Mesenchymal stem cell (in vitro differentiated cells and primary cell): Measurements from ENCODE around the gene ABCB7. TPM values are rescaled to one million over a fixed set of nuclear protein-coding genes. Genes with fewer than 3 reads are reported as not detected.
"Not testable (repeated sequence)": the region's sequence is repeated elsewhere in the genome, so short reads cannot be mapped to it uniquely, and the experiment has no call there.

ENCODE experiments used
- DNase-seq: peaks from one replicate; pipeline ENCODE4 v3.0.0-alpha.2; 2013
- H2AFZ ChIP-seq: one replicate; pipeline ENCODE4 v1.6.1; 2013; ENCODE audit warnings: low read depth, mild to moderate bottlenecking, control low read depth, inconsistent platforms, low read length, moderate library complexity
- H2AK5ac ChIP-seq: 2 replicates; pipeline ENCODE4 v1.6.1; 2013; ENCODE audit warnings: low read length, moderate library complexity, mild to moderate bottlenecking, inconsistent platforms; ENCODE audit not compliant: severe bottlenecking
- H2BK120ac ChIP-seq: one replicate; pipeline ENCODE4 v1.6.1; 2013; ENCODE audit warnings: low read depth, mild to moderate bottlenecking, inconsistent platforms, low read length, moderate library complexity
- H2BK12ac ChIP-seq, 2 experiments: one replicate each; pipeline ENCODE4 v1.6.1; 2013; ENCODE audit warnings: inconsistent platforms in 2 of 2, low read length in 2 of 2, mild to moderate bottlenecking in 2 of 2, moderate library complexity in 2 of 2, control low read depth in 1 of 2
- H2BK15ac ChIP-seq: one replicate; pipeline ENCODE4 v1.6.1; 2013; ENCODE audit warnings: mild to moderate bottlenecking, low read depth, inconsistent platforms; ENCODE audit not compliant: poor library complexity, severe bottlenecking
- H2BK5ac ChIP-seq: 2 replicates; pipeline ENCODE4 v1.6.1; 2013; ENCODE audit warnings: low read depth, mild to moderate bottlenecking, low read length, control low read depth, inconsistent platforms; ENCODE audit not compliant: poor library complexity, severe bottlenecking
- H3K14ac ChIP-seq, 2 experiments: one replicate each; pipeline ENCODE4 v1.6.1; 2013; ENCODE audit warnings: inconsistent platforms in 2 of 2, low read length in 2 of 2, control low read depth in 1 of 2, mild to moderate bottlenecking in 1 of 2, moderate library complexity in 1 of 2
- H3K18ac ChIP-seq, 2 experiments: one replicate each; pipeline ENCODE4 v1.6.1; 2013; ENCODE audit warnings: inconsistent platforms in 2 of 2, low read length in 2 of 2, control low read depth in 1 of 2, low read depth in 1 of 2, mild to moderate bottlenecking in 1 of 2
- H3K23ac ChIP-seq, 2 experiments: one replicate each; pipeline ENCODE4 v1.6.1; 2013; ENCODE audit warnings: inconsistent platforms in 2 of 2, low read length in 2 of 2, mild to moderate bottlenecking in 2 of 2, moderate library complexity in 2 of 2, control low read depth in 1 of 2
- H3K27ac ChIP-seq: 2 replicates; pipeline ENCODE4 v1.5.1; 2013; ENCODE audit warnings: mild to moderate bottlenecking, moderate library complexity, low read length, control low read depth, inconsistent platforms; ENCODE audit not compliant: poor library complexity, severe bottlenecking
- H3K27me3 ChIP-seq, 2 experiments: 2 replicates each; pipeline versions ENCODE4 v1.6.1 to v1.7.0; 2013; ENCODE audit warnings: low read length in 2 of 2, mild to moderate bottlenecking in 2 of 2, moderate library complexity in 2 of 2, control low read depth in 1 of 2, inconsistent platforms in 1 of 2; ENCODE audit not compliant: control insufficient read depth in 1 of 2, insufficient read depth in 1 of 2
- H3K36me3 ChIP-seq, 2 experiments: 2 replicates each; pipeline versions ENCODE4 v1.6.1 to v1.7.0; 2013; ENCODE audit warnings: low read length in 2 of 2, control low read depth in 1 of 2, inconsistent platforms in 1 of 2, low read depth in 1 of 2, mild to moderate bottlenecking in 1 of 2; ENCODE audit not compliant: insufficient read depth in 2 of 2, control insufficient read depth in 1 of 2
- H3K4ac ChIP-seq, 2 experiments: one replicate each; pipeline ENCODE4 v1.6.1; 2013; ENCODE audit warnings: inconsistent platforms in 2 of 2, low read length in 2 of 2, mild to moderate bottlenecking in 2 of 2, moderate library complexity in 2 of 2, control low read depth in 1 of 2, low read depth in 1 of 2
- H3K4me1 ChIP-seq: 2 replicates; pipeline ENCODE4 v1.6.1; 2013; ENCODE audit warnings: low read depth, low read length, control low read depth; ENCODE audit not compliant: control insufficient read depth, insufficient read depth
- H3K4me2 ChIP-seq: 2 replicates; pipeline ENCODE4 v1.6.1; 2013; ENCODE audit warnings: low read length, mild to moderate bottlenecking, inconsistent platforms; ENCODE audit not compliant: poor library complexity, severe bottlenecking
- H3K4me3 ChIP-seq, 2 experiments: 2 replicates each; pipeline versions ENCODE4 v1.5.1 to v1.7.0; 2013; ENCODE audit warnings: low read length in 2 of 2, mild to moderate bottlenecking in 2 of 2, control low read depth in 1 of 2, low read depth in 1 of 2; ENCODE audit not compliant: insufficient read depth in 1 of 2
- H3K79me1 ChIP-seq: replicated peaks from 2 replicates; pipeline ENCODE4 v1.6.1; 2013; ENCODE audit warnings: mild to moderate bottlenecking, control low read depth, low read length, inconsistent platforms; ENCODE audit not compliant: poor library complexity, severe bottlenecking
- H3K9ac ChIP-seq: 2 replicates; pipeline ENCODE4 v1.7.0; 2013; ENCODE audit warnings: mild to moderate bottlenecking, low read length, moderate library complexity
- H3K9me3 ChIP-seq: 2 replicates; pipeline ENCODE4 v1.7.0; 2013; ENCODE audit warnings: mild to moderate bottlenecking, low read length; ENCODE audit not compliant: control insufficient read depth
- H4K8ac ChIP-seq: one replicate; pipeline ENCODE4 v1.6.1; 2013; ENCODE audit warnings: inconsistent platforms, mild to moderate bottlenecking, low read length, moderate library complexity
- H4K91ac ChIP-seq: one replicate; pipeline ENCODE4 v1.6.1; 2013; ENCODE audit warnings: mild to moderate bottlenecking, low read length, inconsistent platforms
- WGBS: methylation state at CpG from one replicate; pipeline ENCODE4 v1.1.7; 2013; ENCODE audit warnings: mixed read lengths; 5-methylcytosine and 5-hydroxymethylcytosine counted together
- polyA plus RNA-seq, 2 experiments: library from polyadenylated mRNA; stranded (reverse); fragments of 200-250 nt; gene quantifications; one replicate each; pipeline ENCODE4 v1.2.3, GENCODE V29; 2013

ABCB7 gene
- 13.4 TPM for polyA plus RNA-seq (2013, experiment 1 of 2)
- 12.6 TPM for polyA plus RNA-seq (2013, experiment 2 of 2)

DNA sequence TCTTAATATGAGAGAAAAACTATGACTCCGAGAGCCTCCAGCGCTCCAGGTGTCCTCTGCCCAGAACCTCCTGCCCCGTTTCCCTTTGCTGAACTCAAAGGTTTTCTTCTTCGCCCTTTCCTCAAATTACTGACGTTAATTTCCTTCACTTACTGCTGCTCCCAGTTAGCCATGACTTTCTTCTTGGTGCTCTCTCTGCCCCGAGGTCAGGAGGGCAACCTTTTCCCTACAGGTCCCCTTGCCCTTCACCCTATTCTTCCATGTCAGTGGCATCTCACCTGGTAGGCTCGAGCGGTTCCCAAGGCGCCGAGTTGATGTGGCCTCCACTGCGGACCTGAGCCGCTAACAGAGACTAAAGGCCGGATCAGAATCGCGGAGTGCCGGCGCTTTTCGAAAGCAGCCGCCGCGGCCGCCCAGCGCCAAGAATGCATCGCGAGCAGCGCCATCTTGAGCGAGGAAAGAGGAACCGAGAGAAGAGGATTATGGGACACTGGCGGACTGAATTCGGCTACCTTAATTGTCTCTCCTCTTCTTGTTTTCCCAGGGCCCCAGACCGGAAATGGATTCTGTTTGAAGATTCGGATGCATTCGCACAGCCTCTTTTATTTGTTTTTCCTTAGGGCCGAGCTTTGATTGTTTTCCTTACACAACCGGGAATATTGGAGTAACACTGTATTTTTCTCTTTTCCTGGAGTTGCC is at the start of gene ABCB7:
TSS of gene ABCB7 (minus strand) at position 457 of the 699 bp plus-strand sequence. CDS start at position 446, 11 bp downstream.
- H3K27me3 ChIP-seq = no peaks in the 10 kb centered on the region
- peak within 1 kb of the TSS; percentile 77 to 91 for H3K4me3 ChIP-seq
- peak within 1 kb of the TSS; percentile 54 for H4K8ac ChIP-seq
- no peak within 1 kb of the TSS for H2BK12ac ChIP-seq
- H3K14ac ChIP-seq = no peak within 1 kb of the TSS
- H3K23ac ChIP-seq = no peak within 1 kb of the TSS
- H2AK5ac ChIP-seq = no peak within 1 kb of the TSS
- peak within 1 kb of the TSS; percentile 52 to 62 for H3K18ac ChIP-seq
- H2BK5ac ChIP-seq = peak within 1 kb of the TSS; percentile 44
- DNase-seq = peak; percentile 83
- no peaks in the 10 kb centered on the region for H3K9me3 ChIP-seq
- H3K4me1 ChIP-seq = no peaks in the 10 kb centered on the region
- peak within 1 kb of the TSS in 1 of 2 experiments; percentile 92 for H3K4ac ChIP-seq
- H3K36me3 ChIP-seq = no peaks in the 10 kb centered on the region
- peak within 1 kb of the TSS; percentile 7 for H2BK15ac ChIP-seq
- peak within 1 kb of the TSS; percentile 5 for H2BK120ac ChIP-seq
- H3K4me2 ChIP-seq = peak within 1 kb of the TSS; percentile 65
- H3K79me1 ChIP-seq = peaks cover 3% of the 10 kb centered on the region
- H3K27ac ChIP-seq = peak within 1 kb of the TSS; percentile 65
- H4K91ac ChIP-seq = peak within 1 kb of the TSS; percentile 39
- WGBS = 1% methylated on average over 17 of the region's 35 CpGs
- peak within 1 kb of the TSS; percentile 96 for H3K9ac ChIP-seq
- peak within 1 kb of the TSS; percentile 76 for H2AFZ ChIP-seq

DNA sequence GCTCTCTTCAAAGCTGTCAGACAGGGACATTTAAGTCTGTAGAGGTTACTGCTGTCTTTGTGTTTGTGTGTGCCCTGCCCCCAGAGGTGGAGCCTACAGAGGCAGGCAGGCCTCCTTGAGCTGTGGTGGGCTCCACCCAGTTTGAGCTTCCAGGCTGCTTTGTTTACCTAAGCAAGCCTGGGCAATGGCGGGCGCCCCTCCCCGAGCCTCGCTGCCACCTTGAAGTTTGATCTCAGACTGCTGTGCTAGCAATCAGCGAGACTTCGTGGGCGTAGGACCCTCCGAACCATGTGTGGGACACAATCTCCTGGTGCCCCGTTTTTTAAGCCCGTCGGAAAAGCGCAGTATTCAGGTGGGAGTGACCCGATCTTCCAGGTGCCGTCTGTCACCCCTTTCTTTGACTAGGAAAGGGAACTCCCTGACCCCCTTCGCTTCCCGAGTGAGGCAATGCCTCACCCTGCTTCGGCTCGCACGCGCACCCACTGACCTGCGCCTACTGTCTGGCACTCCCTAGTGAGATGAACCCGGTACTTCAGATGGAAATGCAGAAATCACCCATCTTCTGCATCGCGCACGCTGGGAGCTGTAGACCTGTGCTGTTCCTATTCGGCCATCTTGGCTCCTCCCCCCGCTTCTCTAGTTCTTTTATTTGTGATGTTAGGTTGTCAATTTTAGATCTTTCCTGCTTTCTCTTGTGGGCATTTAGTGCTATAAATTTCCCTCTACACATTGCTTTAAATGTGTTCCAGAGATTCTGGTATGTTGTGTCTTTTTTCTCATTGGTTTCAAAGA is 32.5 kb upstream of the ABCB7 start:
- peaks cover 11% of the 10 kb centered on the region for H3K9me3 ChIP-seq
- DNase-seq, H3K14ac ChIP-seq, H3K4ac ChIP-seq, H2BK15ac ChIP-seq, H3K4me2 ChIP-seq, H3K4me3 ChIP-seq, H4K8ac ChIP-seq, H3K18ac ChIP-seq, H2BK5ac ChIP-seq, H3K4me1 ChIP-seq, H2AFZ ChIP-seq, H4K91ac ChIP-seq, H3K23ac ChIP-seq, H3K79me1 ChIP-seq, H3K36me3 ChIP-seq, H2BK120ac ChIP-seq, H2AK5ac ChIP-seq, H3K27ac ChIP-seq, H3K9ac ChIP-seq, H3K27me3 ChIP-seq, H2BK12ac ChIP-seq: not testable (repeated sequence)
- WGBS = 81% methylated on average over 22 of the region's 27 CpGs

DNA sequence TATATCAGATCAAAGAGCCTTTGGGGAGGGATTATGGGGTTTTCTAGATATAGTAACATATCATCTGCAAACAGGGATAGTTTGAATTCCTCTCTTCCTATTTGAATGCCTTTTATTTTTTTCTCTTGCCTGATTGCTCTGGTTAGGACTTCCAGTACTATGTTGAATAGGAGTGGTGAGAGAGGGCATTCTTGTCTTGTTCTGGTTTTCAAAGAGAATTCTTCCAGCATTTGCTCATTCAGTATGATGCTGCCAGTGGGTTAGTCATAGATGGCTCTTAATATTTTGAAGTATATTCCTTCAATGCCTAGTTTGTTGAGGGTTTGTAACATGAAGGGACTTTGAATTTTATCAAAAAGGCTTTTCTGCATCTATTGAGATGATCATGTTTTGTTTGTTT is 25.6 kb upstream of the ABCB7 start:
- H2AK5ac ChIP-seq = no peak overlapping the region
- H2AFZ ChIP-seq = no peak overlapping the region
- H3K79me1 ChIP-seq = no peaks in the 10 kb centered on the region
- H3K27me3 ChIP-seq = no peaks in the 10 kb centered on the region
- H4K91ac ChIP-seq = no peak overlapping the region
- H3K4me1 ChIP-seq = no peaks in the 10 kb centered on the region
- no peak overlapping the region for H2BK12ac ChIP-seq
- no peak overlapping the region for H2BK120ac ChIP-seq
- H3K14ac ChIP-seq = no peak overlapping the region
- no peak overlapping the region for H4K8ac ChIP-seq
- DNase-seq = no peak
- H3K18ac ChIP-seq = no peak overlapping the region
- no peak overlapping the region for H3K27ac ChIP-seq
- H3K4ac ChIP-seq = no peak overlapping the region
- H2BK15ac ChIP-seq = no peak overlapping the region
- H3K4me2 ChIP-seq = no peak overlapping the region
- H3K23ac ChIP-seq = no peak overlapping the region
- H3K9me3 ChIP-seq = no peaks in the 10 kb centered on the region
- H3K4me3 ChIP-seq = no peak overlapping the region
- H2BK5ac ChIP-seq = no peak overlapping the region
- no peaks in the 10 kb centered on the region for H3K36me3 ChIP-seq
- H3K9ac ChIP-seq = no peak overlapping the region

DNA sequence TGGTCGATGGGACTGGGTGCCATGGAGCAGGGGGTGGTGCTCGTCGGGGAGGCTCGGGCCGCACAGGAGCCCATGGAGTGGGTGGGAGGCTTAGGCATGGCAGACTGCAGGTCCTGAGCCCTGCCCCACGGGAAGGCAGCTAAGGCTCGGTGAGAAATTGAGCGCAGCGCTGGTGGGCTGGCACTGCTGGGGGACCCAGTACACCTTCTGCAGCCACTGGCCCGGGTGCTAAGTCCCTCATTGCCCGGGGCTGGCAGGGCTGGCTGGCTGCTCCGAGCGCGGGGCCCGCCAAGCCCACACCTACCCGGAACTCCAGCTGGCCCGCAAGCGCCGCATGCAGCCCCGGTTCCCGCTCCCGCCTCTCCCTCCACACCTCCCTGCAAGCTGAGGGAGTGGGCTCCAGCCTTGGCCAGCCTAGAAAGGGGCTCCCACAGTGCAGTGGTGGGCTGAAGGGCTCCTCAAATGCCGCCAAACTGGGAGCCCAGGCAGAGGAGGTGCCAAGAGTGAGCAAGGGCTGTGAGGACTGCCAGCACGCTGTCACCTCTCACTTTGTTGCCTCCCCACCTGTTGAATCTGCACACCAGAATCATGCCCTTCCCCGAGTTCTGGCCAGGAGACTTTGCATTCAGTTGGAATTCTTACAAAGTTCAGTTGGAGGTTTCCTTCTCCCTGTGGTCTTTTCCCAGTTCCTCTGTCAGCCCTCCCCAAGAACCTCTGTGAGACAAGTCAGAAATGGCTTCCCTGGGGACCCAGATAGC is 23.6 kb upstream of the ABCB7 start:
- H2BK12ac ChIP-seq, H3K27me3 ChIP-seq, H2BK120ac ChIP-seq, H3K79me1 ChIP-seq, H2AK5ac ChIP-seq, H3K9ac ChIP-seq, H2AFZ ChIP-seq, DNase-seq, H3K14ac ChIP-seq, H2BK5ac ChIP-seq, H3K4ac ChIP-seq, H3K9me3 ChIP-seq, H3K4me3 ChIP-seq, H3K36me3 ChIP-seq, H3K4me1 ChIP-seq, H3K4me2 ChIP-seq, H4K91ac ChIP-seq, H3K23ac ChIP-seq, H4K8ac ChIP-seq, H3K18ac ChIP-seq, H3K27ac ChIP-seq, H2BK15ac ChIP-seq: not testable (repeated sequence)
- WGBS = 82% methylated on average over 3 of the region's 25 CpGs
